B cell (primary cell): Measurements from ENCODE around the gene VANGL1. TPM values are rescaled to one million over a fixed set of nuclear protein-coding genes. Genes with fewer than 3 reads are reported as not detected.

Experiments
- ATAC-seq: fragments of 200-7000 bp; cut with Tn5 transposase; one replicate; pipeline ENCODE4 v1.10.0; 2021; ENCODE audit warnings: low read depth, mild to moderate bottlenecking, moderate number of reproducible peaks, moderate library complexity
- CTCF ChIA-PET: fragments of 350-600 bp; sonication (Branson Sonifier 250); formaldehyde crosslinking; loops from one replicate; lab custom pipeline; 2021; ENCODE audit warnings: antibody characterized with exemption, inconsistent platforms; lab: Charles Lee
- POLR2A ChIA-PET: fragments of 350-600 bp; sonication (Branson Sonifier 250); formaldehyde crosslinking; loops from one replicate; lab custom pipeline; 2021; ENCODE audit warnings: antibody characterized with exemption; lab: Charles Lee
- DNase-seq: peaks from one replicate; pipeline ENCODE4 v3.0.0; 2013
- H2AFZ ChIP-seq: 2 replicates; pipeline ENCODE4 v1.6.1; 2012; ENCODE audit warnings: mild to moderate bottlenecking, low read depth, low read length; ENCODE audit not compliant: insufficient read depth, poor library complexity, severe bottlenecking
- H3K27ac ChIP-seq, 2 donors: 1 replicate in 1 of 2; 2 replicates in 1 of 2; pipeline ENCODE4 v1.5.1; 2012 to 2013; ENCODE audit warnings: low read length in 2 of 2, mild to moderate bottlenecking in 2 of 2, moderate library complexity in 1 of 2
- H3K27me3 ChIP-seq, 4 experiments: fragments of 200-600 bp in 1 of 4; sonication (generic) in 1 of 4; replicated peaks in 1 of 4; 1 replicate in 2 of 4; 2 replicates in 2 of 4; pipeline versions ENCODE4 v1.6.1 to v1.7.0; 2013 to 2016; ENCODE audit warnings: low read length in 3 of 4, mild to moderate bottlenecking in 2 of 4, mixed read lengths in 1 of 4, moderate library complexity in 1 of 4; ENCODE audit not compliant: insufficient read depth in 4 of 4, control insufficient read depth in 3 of 4; ENCODE audit errors: control extremely low read depth in 1 of 4
- H3K36me3 ChIP-seq, 2 experiments: replicated peaks in 1 of 2; 1 replicate in 1 of 2; 2 replicates in 1 of 2; pipeline versions ENCODE4 v1.6.1 to v1.7.1; 2013; ENCODE audit warnings: low read length in 1 of 2; ENCODE audit not compliant: insufficient read depth in 2 of 2, control insufficient read depth in 1 of 2; ENCODE audit errors: control extremely low read depth in 1 of 2, extremely low read depth in 1 of 2
- H3K4me1 ChIP-seq, 2 donors: fragments of 200-600 bp in 1 of 2; sonication (generic) in 1 of 2; 1 replicate in 1 of 2; 2 replicates in 1 of 2; pipeline versions ENCODE4 v1.5.1 to v1.6.1; 2013 to 2017; ENCODE audit warnings: low read length in 2 of 2; ENCODE audit not compliant: control insufficient read depth in 2 of 2, insufficient read depth in 2 of 2
- H3K4me2 ChIP-seq: replicated peaks from 2 replicates; pipeline ENCODE3; 2012; ENCODE audit warnings: mild to moderate bottlenecking, low read depth, low read length; ENCODE audit not compliant: poor library complexity, severe bottlenecking
- H3K4me3 ChIP-seq, 5 experiments: fragments of 200-600 bp in 1 of 5; sonication (generic) in 1 of 5; 1 replicate in 3 of 5; 2 replicates in 2 of 5; pipeline versions ENCODE4 v1.5.1 to v1.7.0; 2011 to 2016; ENCODE audit warnings: low read length in 4 of 5, mild to moderate bottlenecking in 4 of 5, low read depth in 2 of 5, control low read depth in 1 of 5, moderate library complexity in 1 of 5; ENCODE audit not compliant: insufficient read depth in 1 of 5; ENCODE audit errors: control extremely low read depth in 1 of 5, extremely low read depth in 1 of 5
- H3K79me2 ChIP-seq: fragments of 200-600 bp; sonication (generic); one replicate; pipeline ENCODE4 v1.6.0; 2016; ENCODE audit warnings: low read length; ENCODE audit not compliant: control insufficient read depth, insufficient read depth
- H3K9ac ChIP-seq: fragments of 200-600 bp; sonication (generic); 2 replicates; pipeline ENCODE4 v1.6.1; 2017; ENCODE audit warnings: mild to moderate bottlenecking, low read length, moderate library complexity
- H3K9me3 ChIP-seq, 3 donors: one replicate each; pipeline versions ENCODE4 v1.6.1 to v1.7.1; 2013; ENCODE audit warnings: low read length in 2 of 3; ENCODE audit not compliant: control insufficient read depth in 2 of 3, insufficient read depth in 1 of 3; ENCODE audit errors: control extremely low read depth in 1 of 3
- H4K20me1 ChIP-seq: 2 replicates; pipeline ENCODE4 v1.6.0; 2012; ENCODE audit warnings: mild to moderate bottlenecking, low read length; ENCODE audit not compliant: insufficient read depth, control insufficient read depth, poor library complexity, severe bottlenecking
- H3K27ac Mint-ChIP-seq: one replicate; pipeline ENCODE4 v1.8.0; 2021; ENCODE audit warnings: mixed read lengths
- H3K27me3 Mint-ChIP-seq: one replicate; pipeline ENCODE4 v1.8.0; 2021; ENCODE audit warnings: mixed read lengths
- H3K4me1 Mint-ChIP-seq: one replicate; pipeline ENCODE4 v1.8.0; 2021; ENCODE audit warnings: mixed read lengths
- H3K4me3 Mint-ChIP-seq: one replicate; pipeline ENCODE4 v1.8.0; 2021; ENCODE audit warnings: mixed read lengths
- H3K9me3 Mint-ChIP-seq: one replicate; pipeline ENCODE4 v1.8.0; 2022; ENCODE audit warnings: mixed read lengths; ENCODE audit not compliant: insufficient read depth
- CTCF ChIP-seq: fragments of 200-600 bp; IDR thresholded peaks from one replicate; pipeline ENCODE4 v1.8.0; 2022; ENCODE audit warnings: antibody characterized with exemption, mild to moderate bottlenecking
- EZH2 ChIP-seq: IDR thresholded peaks from 2 replicates; pipeline ENCODE4 v1.6.1; 2012; ENCODE audit warnings: borderline replicate concordance, low read depth, mild to moderate bottlenecking, moderate library complexity, low read length; ENCODE audit not compliant: insufficient read depth, poor library complexity, severe bottlenecking
- WGBS: methylation state at CpG from one replicate; pipeline ENCODE4 v1.1.5; 2013; ENCODE audit warnings: missing lambda C conversion rate; ENCODE audit not compliant: insufficient coverage; 5-methylcytosine and 5-hydroxymethylcytosine counted together
- intact Hi-C: fragments of 100-400 bp; cut with micrococcal nuclease; formaldehyde crosslinking; loops from one replicate; pipeline ENCODE4 v1.10.0; 2022
- polyA plus RNA-seq: library from polyadenylated mRNA; depleted of rRNA; stranded (reverse); fragments of >200 nt; gene quantifications from 2 replicates; pipeline ENCODE4 v1.2.3, GENCODE V29; 2012
- small RNA-seq: library from RNA; depleted of rRNA; stranded (forward); fragments of <200 nt; gene quantifications from one replicate; pipeline ENCODE3, GENCODE V24; 2012; ENCODE audit warnings: low replicate concordance, low read depth; ENCODE audit not compliant: insufficient read length
- total RNA-seq, 2 donors: library from RNA; stranded (reverse); fragments of 120-200 nt in 1 of 2; gene quantifications; 1 replicate in 1 of 2; 2 replicates in 1 of 2; pipeline versions ENCODE4 v1.2.3 to v1.2.4, GENCODE V29; 2013 to 2022

VANGL1 gene
- total and polyA plus RNA-seq, 2 donors (not counting 1 experiment from before 2014, with no cell fraction given), result 0.21 to 0.30 TPM

GRCh38 chr1:115746021-115746690 is 104.4 kb downstream of the VANGL1 start:
- WGBS, result no CpG with 5 or more reads among the region's 5 CpGs
- H3K36me3 ChIP-seq, result no peaks in the 10 kb centered on the region
- H2AFZ ChIP-seq, result no peak overlapping the region
- intact Hi-C loops, result no loop called here
- Mint-ChIP-seq H3K27ac (no peak overlapping the region), H3K27me3 (peaks cover 26% of the 10 kb centered on the region), H3K4me3 (no peak overlapping the region), H3K9me3 (no peaks in the 10 kb centered on the region), H3K4me1 (no peaks in the 10 kb centered on the region)
- no peak overlapping the region for H3K4me2 ChIP-seq
- no peaks in the 10 kb centered on the region for H3K79me2 ChIP-seq
- no peaks in the 10 kb centered on the region for H3K4me1 ChIP-seq
- no peak overlapping the region for H3K27ac ChIP-seq
- ATAC-seq, result no peak
- no peaks in the 10 kb centered on the region for H3K9me3 ChIP-seq
- H3K27me3 ChIP-seq, result peaks cover 0 to 3% (median 1%) of the 10 kb centered on the region in 4 experiments
- no peak overlapping the region for H3K4me3 ChIP-seq
- DNase-seq, result no peak
- H3K9ac ChIP-seq, result no peak overlapping the region
- H4K20me1 ChIP-seq, result no peaks in the 10 kb centered on the region
- TF ChIP-seq CTCF (no peak), EZH2 (no peak)
- ChIA-PET CTCF (no interaction called here), POLR2A (no interaction called here)

Small RNA genes lying within 50 kb of the gene (small RNA-seq; reads per million reads assigned to genes)
- 0.57 reads per million for gene RF00406
- gene RN7SL420P, result not detected

Other genes with a start within 250 kb of the VANGL1 start
- gene CASQ2, start 126.7 kb downstream of the VANGL1 start, total RNA-seq, result not detected in 2 replicates
- not detected in 2 replicates for gene CASQ2, start 126.7 kb downstream of the VANGL1 start, polyA plus RNA-seq
- not detected in 2 replicates for gene NHLH2, start 199.2 kb downstream of the VANGL1 start, total RNA-seq
- not detected in 2 replicates for gene NHLH2, start 199.2 kb downstream of the VANGL1 start, polyA plus RNA-seq